Measurements from ENCODE around the gene TANGO6. TPM values are rescaled to one million over a fixed set of nuclear protein-coding genes. Genes with fewer than 3 reads are reported as not detected.

The TANGO6 gene
- total RNA-seq, 1 donor = 22.4 TPM

GRCh38 chr16:68902969-68903345 lies 59.6 kb downstream of the TANGO6 start:
- TF ChIP-seq CTCF (IDR thresholded peaks at IDR 0.05; ENCODE audit: insufficient read depth, low read length) = no peak
- DNase-seq (ENCODE audit: low read depth) = no peak
- H3K4me3 ChIP-seq (ENCODE audit: low read depth, low read length) = no peak overlapping the region

GRCh38 chr16:68907297-68907696 lies 64.0 kb downstream of the TANGO6 start:
- TF ChIP-seq CTCF (IDR thresholded peaks at IDR 0.05; ENCODE audit: insufficient read depth, low read length) = no peak
- H3K4me3 ChIP-seq (ENCODE audit: low read depth, low read length) = no peak overlapping the region
- no peak for DNase-seq (ENCODE audit: low read depth)

- DNase-seq (ENCODE audit: low read depth) = no peak
- no peak overlapping the region for H3K4me3 ChIP-seq (ENCODE audit: low read depth, low read length)
- no peak for TF ChIP-seq CTCF (IDR thresholded peaks at IDR 0.05; ENCODE audit: insufficient read depth, low read length)
Measured at GRCh38 chr16:68907781-68908181, 64.5 kb downstream of the TANGO6 start.

GRCh38 chr16:68909099-68909733 lies 65.9 kb downstream of the TANGO6 start:
- no peak for DNase-seq (ENCODE audit: low read depth)
- no peak overlapping the region for H3K4me3 ChIP-seq (ENCODE audit: low read depth, low read length)
- no peak for TF ChIP-seq CTCF (IDR thresholded peaks at IDR 0.05; ENCODE audit: insufficient read depth, low read length)

- no peak for TF ChIP-seq CTCF (IDR thresholded peaks at IDR 0.05; ENCODE audit: insufficient read depth, low read length)
- no peak overlapping the region for H3K4me3 ChIP-seq (ENCODE audit: low read depth, low read length)
Measured at GRCh38 chr16:68910051-68910450, 66.7 kb downstream of the TANGO6 start.

GRCh38 chr16:68915589-68915988 lies 72.3 kb downstream of the TANGO6 start:
- DNase-seq (ENCODE audit: low read depth) = no peak
- H3K4me3 ChIP-seq (ENCODE audit: low read depth, low read length) = no peak overlapping the region
- TF ChIP-seq CTCF (IDR thresholded peaks at IDR 0.05; ENCODE audit: insufficient read depth, low read length) = no peak

More at GRCh38 chr16:68910051-68910450, 66.7 kb downstream of the TANGO6 start:
- no peak for DNase-seq (ENCODE audit: low read depth)

- no peak overlapping the region for H3K4me3 ChIP-seq (ENCODE audit: low read depth, low read length)
- TF ChIP-seq CTCF (IDR thresholded peaks at IDR 0.05; ENCODE audit: insufficient read depth, low read length) = no peak
- DNase-seq (ENCODE audit: low read depth) = no peak
Measured at GRCh38 chr16:68917541-68917940, 74.2 kb downstream of the TANGO6 start.
